ENCODE data around the gene ULK1.

GRCh38 chr12:131895640-131896079 lies 1.2 kb downstream of the ULK1 start:
- no peak for TF ChIP-seq EZH2 (IDR thresholded peaks at IDR 0.05; ENCODE audit: low read depth, unreplicated experiment)
- no peak for TF ChIP-seq CTCF (conservative IDR thresholded peaks at IDR 0.05; ENCODE audit: low read depth in 2 of 2)
- TF ChIP-seq POLR2AphosphoS5 (IDR thresholded peaks at IDR 0.05; ENCODE audit: low read depth), result no peak
- TF ChIP-seq REST (IDR thresholded peaks at IDR 0.05; ENCODE audit: unreplicated experiment), result no peak
